NCI-H187 (cell line): Measurements from ENCODE around the gene FAM204A.

Experiments
- DNase-seq, 2 experiments: peaks; one replicate each; lab custom pipeline; 2025; lab: John Stamatoyannopoulos, UW

Gene FAM204A

DNA sequence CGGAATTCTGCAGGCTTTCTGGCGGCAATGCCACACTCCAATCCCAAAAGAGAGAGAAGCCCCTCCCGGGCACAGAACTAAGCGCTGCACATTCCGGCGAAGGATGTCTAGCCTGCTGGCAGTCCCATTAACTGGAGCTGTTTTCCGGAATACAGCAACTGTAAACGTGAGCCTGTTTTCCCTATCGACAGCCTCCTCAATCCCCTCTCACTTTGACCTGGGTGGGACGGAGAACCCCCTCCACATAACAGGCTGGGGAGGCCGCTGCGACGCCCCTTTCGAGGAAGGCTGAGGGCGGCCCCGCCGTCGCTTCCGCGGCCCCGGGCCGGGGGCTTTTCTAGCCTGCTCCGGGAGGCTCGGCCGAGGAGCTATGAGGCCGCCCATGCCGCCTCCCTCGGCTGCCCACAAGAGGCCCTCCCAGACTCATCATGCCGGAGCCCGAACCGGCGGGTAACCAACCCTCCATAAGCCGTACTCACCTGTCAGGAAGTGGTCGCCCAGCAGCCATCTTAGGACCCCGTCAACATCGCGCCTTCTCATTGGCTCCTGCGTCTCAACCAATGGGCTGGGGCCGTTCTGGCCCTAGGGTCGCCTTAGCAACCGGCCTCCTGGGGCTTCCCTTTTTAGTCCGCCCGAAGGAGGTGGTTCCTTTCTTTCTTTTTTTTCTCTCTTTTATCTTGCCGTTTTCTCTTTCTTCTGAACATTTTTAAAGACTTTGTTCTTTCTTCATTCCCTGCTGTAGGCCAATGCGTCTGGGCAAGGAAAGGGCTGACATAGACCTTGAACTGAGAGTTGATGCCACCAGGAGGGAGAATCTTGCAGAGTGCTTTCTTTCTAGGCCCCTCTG is at the start of gene FAM204A:
FAM204A (minus strand) TSS at position 534 of the 847 bp plus-strand sequence. CDS start 5,909 bp downstream, outside the sequence.
- peak; percentile 53 to 79 for DNase-seq

GRCh38 chr10:118383699-118384098 is 41.6 kb upstream of the FAM204A start:
- no peak for DNase-seq

GRCh38 chr10:118383063-118383689 is 41.1 kb upstream of the FAM204A start:
- no peak for DNase-seq

DNA sequence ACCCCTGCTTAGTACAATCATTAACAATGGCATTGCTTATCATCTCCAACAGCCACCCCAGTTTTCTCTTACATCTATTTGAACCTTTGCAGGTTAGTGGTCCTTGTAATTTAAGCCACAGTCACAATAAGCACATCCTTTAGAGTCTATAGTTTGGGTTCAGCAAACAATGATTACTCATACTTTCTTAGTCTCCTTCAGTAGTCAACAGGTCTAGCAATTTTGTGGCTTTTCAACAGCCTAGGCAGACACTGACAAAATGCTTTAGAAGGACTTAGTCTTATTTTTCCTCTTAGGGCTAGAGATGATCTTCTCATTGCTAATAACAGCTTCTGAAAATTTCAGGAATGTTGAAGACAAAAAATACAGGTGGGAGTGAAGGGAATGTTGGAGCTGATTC is 32.3 kb upstream of the FAM204A start:
- DNase-seq = no peak

GRCh38 chr10:118373786-118374185 is 31.7 kb upstream of the FAM204A start:
- DNase-seq = no peak

DNA sequence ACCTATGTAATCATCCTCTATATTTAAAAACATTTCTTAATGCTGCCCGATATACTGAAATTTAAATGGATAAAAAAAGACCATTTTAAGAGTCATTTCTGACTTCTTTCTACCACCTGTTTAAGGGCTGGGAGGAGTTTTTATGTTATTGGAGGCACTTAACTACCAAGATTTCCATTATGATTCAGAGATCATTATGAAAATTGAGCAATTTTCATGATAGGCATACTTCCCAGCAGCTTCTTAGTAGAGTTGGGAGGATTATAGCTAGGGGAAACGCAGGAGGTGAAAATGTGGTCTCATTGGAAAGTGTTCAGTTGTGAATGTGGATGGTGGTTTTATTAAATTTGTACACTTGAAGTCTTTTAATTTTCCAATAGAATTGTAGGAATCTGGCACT is 28.4 kb upstream of the FAM204A start:
- DNase-seq = no peak

DNA sequence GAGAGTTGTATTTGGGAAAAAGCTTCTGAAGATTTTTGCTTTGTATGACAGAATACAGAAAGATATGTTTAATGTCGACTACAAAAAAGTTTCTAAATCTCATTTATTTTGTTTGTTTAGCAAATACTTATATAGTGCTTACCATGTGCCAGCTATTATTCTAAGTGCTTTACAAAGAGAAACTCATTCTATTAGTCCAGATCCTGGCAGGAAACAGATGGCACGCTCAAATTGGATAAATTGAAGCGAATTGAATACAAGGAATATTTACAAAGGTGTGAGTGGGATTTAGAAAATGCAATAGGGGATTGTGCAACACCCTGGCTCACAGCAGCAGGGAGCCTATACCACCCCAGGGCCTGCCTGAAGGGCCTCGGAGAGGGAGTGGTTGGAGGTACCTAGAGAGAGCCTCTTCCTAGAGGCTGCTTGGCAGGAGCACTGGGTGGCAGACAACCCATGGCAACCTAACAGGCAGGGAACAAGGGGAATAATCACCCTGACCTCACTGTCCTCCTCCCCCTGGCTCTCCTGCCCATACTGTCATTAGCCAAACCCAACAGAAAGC is 27.6 kb upstream of the FAM204A start:
- DNase-seq = no peak

GRCh38 chr10:118365702-118366101 is 23.6 kb upstream of the FAM204A start:
- no peak for DNase-seq

GRCh38 chr10:118362103-118362502 is 20.0 kb upstream of the FAM204A start:
- DNase-seq = no peak

GRCh38 chr10:118358327-118358726 is 16.2 kb upstream of the FAM204A start:
- DNase-seq = no peak

DNA sequence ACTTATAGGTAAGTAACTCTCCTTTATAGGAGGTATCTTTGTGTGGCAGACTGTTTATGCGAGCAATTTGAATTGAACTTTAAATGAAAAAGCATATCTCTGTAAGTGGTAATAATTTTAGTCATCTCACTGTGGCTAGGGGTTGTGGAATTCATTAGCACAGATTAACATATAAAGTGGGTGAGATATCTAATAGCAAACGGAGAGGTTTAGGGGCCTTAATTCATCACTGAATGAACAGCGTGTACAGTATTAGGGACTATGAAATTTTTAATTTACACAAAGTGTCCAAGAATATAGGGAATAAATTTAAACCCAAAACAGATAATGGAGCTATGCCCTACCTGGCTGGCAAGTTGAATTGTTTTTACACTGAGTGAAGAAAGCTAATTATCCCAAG is 15.7 kb upstream of the FAM204A start:
- DNase-seq = no peak

- DNase-seq = no peak
These were observed 14.5 kb upstream of the FAM204A start for GRCh38 chr10:118356628-118357027.

- no peak for DNase-seq
These were observed 13.1 kb upstream of the FAM204A start for GRCh38 chr10:118355234-118355633.

GRCh38 chr10:118349235-118349634 is 7.1 kb upstream of the FAM204A start:
- DNase-seq = no peak

DNA sequence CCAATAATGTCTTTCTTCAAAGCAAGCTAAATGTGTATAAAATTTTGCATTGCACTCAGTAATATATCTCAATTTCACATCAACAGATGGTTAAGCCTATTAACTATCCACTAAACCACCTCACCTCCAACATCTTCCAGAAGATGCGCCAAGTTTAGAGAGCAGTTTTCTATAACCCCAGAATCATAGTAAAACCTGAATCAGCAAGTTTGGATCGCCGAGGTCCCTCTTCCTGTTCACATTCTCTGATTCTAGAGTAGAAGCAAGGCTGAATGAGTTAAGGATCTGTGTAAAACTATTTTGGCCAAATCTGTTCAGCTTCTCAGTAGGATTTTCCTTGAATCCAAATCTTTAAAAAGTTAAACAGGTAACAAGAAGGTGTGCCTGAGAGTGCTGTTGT is 1.4 kb upstream of the FAM204A start:
- no peak for DNase-seq

GRCh38 chr10:118343115-118343514 is 991 bp upstream of the FAM204A start:
- no peak for DNase-seq

- no peak for DNase-seq
These were observed 505 bp upstream of the FAM204A start for GRCh38 chr10:118342638-118343020.

DNA sequence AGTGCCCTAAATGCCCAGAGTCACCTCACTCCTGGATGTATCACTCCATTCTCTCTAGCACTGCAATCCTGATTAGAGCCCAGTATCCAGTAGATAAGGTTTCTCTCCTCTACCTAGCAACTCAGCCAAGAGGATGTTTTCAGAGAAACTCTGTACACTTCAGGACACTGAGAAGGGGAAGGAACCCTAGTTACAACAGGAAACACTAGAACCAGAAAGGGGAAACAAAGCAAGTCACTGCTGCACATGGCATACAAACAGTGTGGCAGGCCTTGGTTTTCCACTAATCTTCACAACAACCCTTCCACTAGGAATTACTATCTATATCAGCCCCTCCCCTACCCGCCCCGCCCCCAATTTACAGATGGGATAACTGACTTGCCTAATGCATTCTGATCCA is 1.6 kb downstream of the FAM204A start:
- no peak for DNase-seq

GRCh38 chr10:118339111-118339510 is 3.0 kb downstream of the FAM204A start:
- no peak for DNase-seq

GRCh38 chr10:118337356-118337755 is 4.8 kb downstream of the FAM204A start:
- no peak for DNase-seq

DNA sequence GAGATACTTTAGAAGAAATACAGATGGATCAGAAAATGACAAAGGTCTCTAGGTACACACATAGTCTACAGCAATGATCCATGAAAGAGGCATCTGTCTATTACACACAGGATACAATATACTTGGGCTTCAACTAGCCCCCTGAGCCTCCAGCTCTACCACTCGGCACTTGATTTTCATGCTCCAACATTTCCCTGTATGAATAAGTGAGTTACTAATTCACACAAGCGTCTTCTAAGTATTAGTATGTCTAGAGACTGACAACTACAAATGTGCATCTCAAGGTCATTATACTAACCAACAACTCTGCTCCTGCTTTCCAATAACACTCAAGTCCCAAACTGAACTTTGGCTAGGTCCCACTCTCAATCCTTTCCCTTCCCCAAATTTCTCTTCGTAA is 8.3 kb downstream of the FAM204A start:
- DNase-seq = no peak

DNA sequence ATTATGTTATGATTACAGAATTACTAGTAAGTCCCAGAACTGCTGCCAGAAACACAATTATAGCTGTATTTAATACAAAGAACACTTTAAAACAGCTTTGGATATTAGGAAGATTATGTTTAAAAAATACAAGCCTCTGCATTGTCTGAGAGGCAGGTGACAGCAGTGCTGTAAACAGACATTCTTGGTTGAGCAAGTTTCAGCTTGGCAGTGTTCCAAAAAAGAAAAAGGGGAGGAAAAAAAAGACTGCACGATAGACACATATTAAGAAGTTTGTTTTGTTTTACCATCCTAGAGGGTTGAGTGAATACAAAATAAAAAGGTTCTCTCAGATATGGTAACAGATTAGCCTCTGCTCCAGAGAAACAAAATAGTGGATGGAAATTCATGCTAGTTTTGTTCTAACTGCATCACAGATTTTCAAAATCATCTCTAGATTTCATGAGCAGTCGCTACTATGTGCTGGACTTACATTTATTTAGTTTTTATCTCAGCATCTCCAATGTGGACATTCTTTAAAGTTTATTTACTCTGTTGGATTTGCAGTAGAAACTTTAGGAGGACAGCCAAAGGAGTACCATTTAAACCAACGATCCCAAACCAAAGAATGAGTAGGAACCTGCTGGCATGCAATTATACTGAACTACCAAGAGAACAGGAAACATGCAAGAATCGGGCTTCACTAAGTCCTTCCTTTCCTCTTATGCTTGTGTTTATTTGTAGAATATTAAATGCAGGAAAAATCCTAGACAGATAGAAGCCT is 9.0 kb downstream of the FAM204A start:
- no peak for DNase-seq
